NCI-H1048 (cell line): ENCODE measurements around the gene SLFN12L.
A peak's percentile ranks its signal among the peaks of the same experiment; 100 is the strongest.
"Not testable (repeated sequence)": the region's sequence is repeated elsewhere in the genome, so short reads cannot be mapped to it uniquely, and the experiment has no call there.

Source experiments
- DNase-seq: peaks from one replicate; lab custom pipeline; 2025; lab: John Stamatoyannopoulos, UW

SLFN12L gene

GRCh38 chr17:35537601-35538141 lies at the start of gene SLFN12L:
SLFN12L (minus strand) TSS chr17:35537678; CDS start chr17:35522364, 15,314 bp downstream.
- no peak for DNase-seq

GRCh38 chr17:35586569-35587073 lies 49.1 kb upstream of the SLFN12L start:
- no peak for DNase-seq

- DNase-seq, result no peak
Observed at GRCh38 chr17:35584061-35584460, 46.6 kb upstream of the SLFN12L start.

- DNase-seq, result no peak
Observed at GRCh38 chr17:35578929-35579432, 41.5 kb upstream of the SLFN12L start.

- peak; percentile 41 for DNase-seq
Observed at GRCh38 chr17:35578197-35578928, 40.9 kb upstream of the SLFN12L start, which contains the start of gene PEX12. PEX12 (minus strand) TSS chr17:35578571; CDS start chr17:35578021, 550 bp downstream.

- DNase-seq, result no peak
Observed at GRCh38 chr17:35577830-35578196, 40.3 kb upstream of the SLFN12L start.

- no peak for DNase-seq
Observed at GRCh38 chr17:35575759-35576158, 38.3 kb upstream of the SLFN12L start.

- DNase-seq, result no peak
Observed at GRCh38 chr17:35569405-35569804, 31.9 kb upstream of the SLFN12L start.

GRCh38 chr17:35568561-35568960 lies 31.1 kb upstream of the SLFN12L start:
- no peak for DNase-seq

GRCh38 chr17:35566968-35567367 lies 29.5 kb upstream of the SLFN12L start:
- no peak for DNase-seq

GRCh38 chr17:35563181-35563580 lies 25.7 kb upstream of the SLFN12L start:
- DNase-seq, result not testable (repeated sequence)

GRCh38 chr17:35560703-35561102 lies 23.2 kb upstream of the SLFN12L start, which contains the start of gene SLFN14:
SLFN14 (minus strand) TSS chr17:35560819; CDS start chr17:35558062, 2,757 bp downstream.
- no peak for DNase-seq

GRCh38 chr17:35559495-35560210 lies 22.2 kb upstream of the SLFN12L start:
- DNase-seq, result no peak

- DNase-seq, result no peak
Observed at GRCh38 chr17:35557353-35557752, 19.9 kb upstream of the SLFN12L start.

GRCh38 chr17:35555691-35556090 lies 18.2 kb upstream of the SLFN12L start:
- DNase-seq, result no peak

GRCh38 chr17:35554668-35555067 lies 17.2 kb upstream of the SLFN12L start:
- DNase-seq, result no peak

GRCh38 chr17:35553310-35553709 lies 15.8 kb upstream of the SLFN12L start:
- DNase-seq, result no peak

- no peak for DNase-seq
Observed at GRCh38 chr17:35548978-35549377, 11.5 kb upstream of the SLFN12L start.

GRCh38 chr17:35548208-35548810 lies 10.8 kb upstream of the SLFN12L start:
- DNase-seq, result no peak

GRCh38 chr17:35546487-35546886 lies 9.0 kb upstream of the SLFN12L start:
- DNase-seq, result no peak

- no peak for DNase-seq
Observed at GRCh38 chr17:35545150-35545549, 7.7 kb upstream of the SLFN12L start.

GRCh38 chr17:35543856-35544255 lies 6.4 kb upstream of the SLFN12L start:
- no peak for DNase-seq
